MM.1S (cell line): Measurements from ENCODE around the gene PTPRG.

Experiments used
- CTCF ChIP-seq: fragments of 300-600 bp; sonication (generic); IDR thresholded peaks from 2 replicates; pipeline ENCODE4 v1.5.1; 2016; ENCODE audit warnings: antibody characterized with exemption, low read length, mixed read lengths
- EZH2 ChIP-seq: fragments of 300-600 bp; sonication (generic); optimal IDR thresholded peaks from 2 replicates; pipeline ENCODE3; 2017; ENCODE audit warnings: low read depth, mild to moderate bottlenecking, antibody characterized with exemption, low read length, mixed read lengths

GRCh38 chr3:61748288-61748687 is 186.9 kb downstream of the PTPRG start:
- no peak for TF ChIP-seq EZH2
- no peak for TF ChIP-seq CTCF
